HepG2 (cell line): ENCODE data around the gene ZNF169. TPM values are rescaled to one million over a fixed set of nuclear protein-coding genes. Genes with fewer than 3 reads are reported as not detected.

Experiments
- ADNP ChIP-seq: sonication (generic); formaldehyde crosslinking; IDR thresholded peaks from 2 replicates; pipeline ENCODE4 v1.4.0; 2020; ENCODE audit warnings: missing genetic modification reagents
- EED ChIP-seq: sonication (generic); formaldehyde crosslinking; IDR thresholded peaks from 2 replicates; pipeline ENCODE4 v1.5.0; 2020; ENCODE audit warnings: mild to moderate bottlenecking, missing genetic modification reagents
- ERF ChIP-seq: IDR thresholded peaks from 2 replicates; pipeline ENCODE4 v1.6.1; 2018; ENCODE audit warnings: missing biosample characterization, missing genetic modification reagents
- FIP1L1 ChIP-seq: fragments of 200-400 bp; formaldehyde crosslinking; IDR thresholded peaks from 2 replicates; pipeline ENCODE4 v1.6.1; 2018; ENCODE audit warnings: low read depth, mild to moderate bottlenecking, low read length, moderate library complexity, borderline replicate concordance; ENCODE audit not compliant: insufficient read depth
- FOXA3 ChIP-seq: IDR thresholded peaks from 2 replicates; pipeline ENCODE4 v1.6.1; 2016; ENCODE audit warnings: missing genetic modification reagents, missing compliant biosample characterization
- GATA4 ChIP-seq: sonication (generic); IDR thresholded peaks from 2 replicates; pipeline ENCODE4 v1.6.1; 2016; ENCODE audit warnings: antibody characterized with exemption, low read depth, borderline replicate concordance
- GZF1 ChIP-seq: sonication (generic); formaldehyde crosslinking; IDR thresholded peaks from 2 replicates; pipeline ENCODE4 v1.5.1; 2020; ENCODE audit warnings: mild to moderate bottlenecking, missing genetic modification reagents
- MEIS1 ChIP-seq: sonication (generic); formaldehyde crosslinking; IDR thresholded peaks from 2 replicates; pipeline ENCODE4 v1.9.0; 2021; ENCODE audit warnings: mild to moderate bottlenecking, missing genetic modification reagents, moderate library complexity, borderline replicate concordance
- TAF1 ChIP-seq: sonication (generic); formaldehyde crosslinking; IDR thresholded peaks from 2 replicates; pipeline ENCODE4 v1.4.0; 2020; ENCODE audit warnings: missing genetic modification reagents
- TAF15 ChIP-seq: fragments of 200-400 bp; formaldehyde crosslinking; IDR thresholded peaks from one replicate; pipeline ENCODE4 v1.6.1; 2018; ENCODE audit warnings: mild to moderate bottlenecking, low read depth, low read length; ENCODE audit not compliant: poor library complexity, severe bottlenecking
- WIZ ChIP-seq: sonication (generic); formaldehyde crosslinking; IDR thresholded peaks from 2 replicates; pipeline ENCODE4 v1.5.1; 2020; ENCODE audit warnings: mild to moderate bottlenecking, missing genetic modification reagents
- ZEB1 ChIP-seq: IDR thresholded peaks from 2 replicates; pipeline ENCODE4 v1.6.1; 2012; ENCODE audit warnings: mild to moderate bottlenecking, low read depth, inconsistent platforms; ENCODE audit not compliant: insufficient replicate concordance
- ZNF207 ChIP-seq: fragments of 450-650 bp; IDR thresholded peaks from 2 replicates; pipeline ENCODE4 v1.6.1; 2016; ENCODE audit warnings: antibody characterized with exemption, borderline replicate concordance
- ZNF331 ChIP-seq: sonication (generic); formaldehyde crosslinking; IDR thresholded peaks from 2 replicates; pipeline ENCODE4 v1.4.0; 2020; ENCODE audit warnings: missing genetic modification reagents
- ZNF543 ChIP-seq: sonication (generic); formaldehyde crosslinking; IDR thresholded peaks from 2 replicates; pipeline ENCODE4 v1.4.0; 2020; ENCODE audit warnings: mild to moderate bottlenecking, missing genetic modification reagents
- ZNF547 ChIP-seq: sonication (generic); formaldehyde crosslinking; IDR thresholded peaks from 2 replicates; pipeline ENCODE4 v1.5.1; 2020; ENCODE audit warnings: mild to moderate bottlenecking, missing genetic modification reagents
- ZNF598 ChIP-seq: sonication (generic); formaldehyde crosslinking; IDR thresholded peaks from 2 replicates; pipeline ENCODE4 v1.5.1; 2020; ENCODE audit warnings: mild to moderate bottlenecking, missing genetic modification reagents, borderline replicate concordance
- ZNF709 ChIP-seq: sonication (generic); formaldehyde crosslinking; IDR thresholded peaks from 2 replicates; pipeline ENCODE4 v1.5.0; 2020; ENCODE audit warnings: mild to moderate bottlenecking, missing genetic modification reagents
- ZNF749 ChIP-seq: sonication (generic); formaldehyde crosslinking; IDR thresholded peaks from 2 replicates; pipeline ENCODE4 v1.8.0; 2022; ENCODE audit warnings: mild to moderate bottlenecking, missing genetic modification reagents, moderate library complexity, borderline replicate concordance
- polyA plus RNA-seq, 8 experiments: library from polyadenylated mRNA; depleted of rRNA in 3 of 8; stranded (reverse) in 7 of 8; unstranded in 1 of 8; fragments of >200 nt; fragmentation: Illumina TruSeq in 4 of 8; extraction: Trizol in 4 of 8; gene quantifications; 2 replicates each; pipeline versions ENCODE4 v1.2.1 to v1.2.3, GENCODE V29; 2011 to 2016; ENCODE audit warnings: low read depth in 4 of 8, missing spikeins in 1 of 8, mixed read lengths in 1 of 8; ENCODE audit not compliant: insufficient read depth in 1 of 8
- total RNA-seq, 5 experiments: library from RNA; depleted of rRNA; stranded (reverse); fragments of >200 nt; fragmentation: Illumina TruSeq; extraction: Trizol; gene quantifications; 2 replicates each; pipeline ENCODE4 v1.2.3, GENCODE V29; 2016; ENCODE audit warnings: low read depth in 1 of 5
- TF ChIP-seq, protein P1 (sequence below), 2 experiments: sonication (generic) in 1 of 2; formaldehyde crosslinking in 1 of 2; IDR thresholded peaks; 2 replicates each; pipeline versions ENCODE4 v1.4.0 to v1.6.1; 2016 to 2020; ENCODE audit warnings: borderline replicate concordance in 1 of 2, low read depth in 1 of 2, mild to moderate bottlenecking in 1 of 2, missing genetic modification reagents in 1 of 2
- TF ChIP-seq, protein P2 (sequence below): sonication (generic); formaldehyde crosslinking; conservative IDR thresholded peaks from 2 replicates; pipeline ENCODE4 v1.4.0; 2020; ENCODE audit warnings: missing genetic modification reagents
- TF ChIP-seq, protein P3 (sequence below): sonication (generic); formaldehyde crosslinking; IDR thresholded peaks from 2 replicates; pipeline ENCODE4 v1.5.0; 2020; ENCODE audit warnings: mild to moderate bottlenecking, missing genetic modification reagents

ZNF169 gene
- total and polyA plus RNA-seq, 2 of the 13 experiments (the other 11 are each of a cell fraction or from before 2014, with no cell fraction given): 2.1 to 6.3 TPM

DNA sequence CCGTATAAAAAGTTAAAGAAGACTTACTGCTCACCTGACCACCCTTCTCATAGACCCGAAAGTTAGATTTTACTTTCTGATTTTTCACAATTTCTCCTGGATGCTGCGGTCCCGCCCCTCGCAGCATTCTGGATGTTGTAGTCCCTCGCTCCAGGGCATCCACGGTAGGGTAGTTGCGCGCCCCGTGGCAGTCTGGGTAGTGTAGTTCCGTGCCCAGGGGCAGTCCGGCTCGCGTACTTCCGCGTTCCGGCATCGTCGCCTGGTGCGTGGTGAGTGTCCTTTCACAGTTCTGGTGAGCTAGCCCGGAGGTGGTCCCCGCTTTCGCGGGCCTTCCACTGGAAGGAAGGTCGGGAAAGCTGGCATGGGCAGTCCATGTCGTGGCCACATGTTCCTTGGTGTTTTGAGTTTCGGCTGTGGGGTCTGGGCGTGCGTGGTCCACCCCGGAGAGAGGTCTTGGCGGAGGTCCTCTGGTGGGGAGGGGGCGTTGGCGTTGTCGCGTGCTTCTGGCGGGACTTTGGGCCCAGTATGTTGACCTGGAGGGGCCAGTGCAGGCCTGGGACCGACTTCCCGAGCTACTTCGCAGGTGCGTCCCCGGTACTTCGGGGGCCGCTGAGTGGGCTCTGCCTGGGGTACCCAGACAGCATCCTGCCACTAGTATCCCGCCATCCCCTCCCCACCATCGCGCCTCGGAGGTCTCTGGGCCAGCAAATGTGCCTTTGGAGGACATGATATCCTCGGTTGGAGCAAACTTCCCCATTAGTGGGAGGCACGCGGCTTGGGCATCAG lies at the start of gene ZNF169 (continued):
- no peak for TF ChIP-seq ZNF749 (CRISPR knock-in tag)
- no peak for TF ChIP-seq ADNP
- TF ChIP-seq ERF: peak; percentile 25; the same call in 1 of the 2 replicates
- TF ChIP-seq ZNF543: no peak
- TF ChIP-seq ZNF709 (CRISPR knock-in tag): 0 out of 2 replicates have a peak, but pooled peaks have one; percentile 62
- TF ChIP-seq TAF15: no peak
- TF ChIP-seq TAF1 (CRISPR knock-in tag): peak; percentile 76
- TF ChIP-seq MEIS1 (CRISPR knock-in tag): no peak; the same call in 1 of the 2 replicates
- TF ChIP-seq ZNF331 (CRISPR knock-in tag): 0 out of 2 replicates have a peak, but pooled peaks have one; percentile 45
- TF ChIP-seq GZF1 (CRISPR knock-in tag): peak; percentile 13; the same call in 1 of the 2 replicates
- no peak; the same call in 1 of the 2 replicates for TF ChIP-seq EED
- TF ChIP-seq ZNF598 (CRISPR knock-in tag): peak; percentile 61; the same call in 1 of the 2 replicates
- TF ChIP-seq ZEB1: no peak
- TF ChIP-seq, protein P1, sequence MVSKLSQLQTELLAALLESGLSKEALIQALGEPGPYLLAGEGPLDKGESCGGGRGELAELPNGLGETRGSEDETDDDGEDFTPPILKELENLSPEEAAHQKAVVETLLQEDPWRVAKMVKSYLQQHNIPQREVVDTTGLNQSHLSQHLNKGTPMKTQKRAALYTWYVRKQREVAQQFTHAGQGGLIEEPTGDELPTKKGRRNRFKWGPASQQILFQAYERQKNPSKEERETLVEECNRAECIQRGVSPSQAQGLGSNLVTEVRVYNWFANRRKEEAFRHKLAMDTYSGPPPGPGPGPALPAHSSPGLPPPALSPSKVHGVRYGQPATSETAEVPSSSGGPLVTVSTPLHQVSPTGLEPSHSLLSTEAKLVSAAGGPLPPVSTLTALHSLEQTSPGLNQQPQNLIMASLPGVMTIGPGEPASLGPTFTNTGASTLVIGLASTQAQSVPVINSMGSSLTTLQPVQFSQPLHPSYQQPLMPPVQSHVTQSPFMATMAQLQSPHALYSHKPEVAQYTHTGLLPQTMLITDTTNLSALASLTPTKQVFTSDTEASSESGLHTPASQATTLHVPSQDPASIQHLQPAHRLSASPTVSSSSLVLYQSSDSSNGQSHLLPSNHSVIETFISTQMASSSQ (IDR thresholded peaks at IDR 0.05; ENCODE audit: low read depth): no peak; the same call in 1 of the 2 replicates
- TF ChIP-seq, protein P1 (CRISPR knock-in tag; IDR thresholded peaks at IDR 0.05; ENCODE audit: borderline replicate concordance): peak; percentile 52; the same call in 1 of the 2 replicates
- TF ChIP-seq, protein P2, sequence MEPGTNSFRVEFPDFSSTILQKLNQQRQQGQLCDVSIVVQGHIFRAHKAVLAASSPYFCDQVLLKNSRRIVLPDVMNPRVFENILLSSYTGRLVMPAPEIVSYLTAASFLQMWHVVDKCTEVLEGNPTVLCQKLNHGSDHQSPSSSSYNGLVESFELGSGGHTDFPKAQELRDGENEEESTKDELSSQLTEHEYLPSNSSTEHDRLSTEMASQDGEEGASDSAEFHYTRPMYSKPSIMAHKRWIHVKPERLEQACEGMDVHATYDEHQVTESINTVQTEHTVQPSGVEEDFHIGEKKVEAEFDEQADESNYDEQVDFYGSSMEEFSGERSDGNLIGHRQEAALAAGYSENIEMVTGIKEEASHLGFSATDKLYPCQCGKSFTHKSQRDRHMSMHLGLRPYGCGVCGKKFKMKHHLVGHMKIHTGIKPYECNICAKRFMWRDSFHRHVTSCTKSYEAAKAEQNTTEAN (CRISPR knock-in tag): no peak
- TF ChIP-seq ZNF547: peak; percentile 79
- TF ChIP-seq FIP1L1: no peak
- TF ChIP-seq WIZ (CRISPR knock-in tag): no peak
- peak; percentile 26; the same call in 1 of the 2 replicates for TF ChIP-seq FOXA3 (CRISPR knock-in tag)
- TF ChIP-seq GATA4: no peak
- no peak for TF ChIP-seq ZNF207
- TF ChIP-seq, protein P3, sequence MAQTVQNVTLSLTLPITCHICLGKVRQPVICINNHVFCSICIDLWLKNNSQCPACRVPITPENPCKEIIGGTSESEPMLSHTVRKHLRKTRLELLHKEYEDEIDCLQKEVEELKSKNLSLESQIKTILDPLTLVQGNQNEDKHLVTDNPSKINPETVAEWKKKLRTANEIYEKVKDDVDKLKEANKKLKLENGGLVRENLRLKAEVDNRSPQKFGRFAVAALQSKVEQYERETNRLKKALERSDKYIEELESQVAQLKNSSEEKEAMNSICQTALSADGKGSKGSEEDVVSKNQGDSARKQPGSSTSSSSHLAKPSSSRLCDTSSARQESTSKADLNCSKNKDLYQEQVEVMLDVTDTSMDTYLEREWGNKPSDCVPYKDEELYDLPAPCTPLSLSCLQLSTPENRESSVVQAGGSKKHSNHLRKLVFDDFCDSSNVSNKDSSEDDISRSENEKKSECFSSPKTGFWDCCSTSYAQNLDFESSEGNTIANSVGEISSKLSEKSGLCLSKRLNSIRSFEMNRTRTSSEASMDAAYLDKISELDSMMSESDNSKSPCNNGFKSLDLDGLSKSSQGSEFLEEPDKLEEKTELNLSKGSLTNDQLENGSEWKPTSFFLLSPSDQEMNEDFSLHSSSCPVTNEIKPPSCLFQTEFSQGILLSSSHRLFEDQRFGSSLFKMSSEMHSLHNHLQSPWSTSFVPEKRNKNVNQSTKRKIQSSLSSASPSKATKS: no peak
